Measurements from ENCODE around the gene FOXO6. TPM values are rescaled to one million over a fixed set of nuclear protein-coding genes. Genes with fewer than 3 reads are reported as not detected.

FOXO6 gene
- total RNA-seq, 1 donor from 2014 or later: 2.1 TPM

GRCh38 chr1:41409825-41410224 is 48.6 kb downstream of the FOXO6 start:
- no peak for DNase-seq
- no peak overlapping the region for H3K27ac ChIP-seq (replicated peaks)
- H3K4me3 ChIP-seq: no peak overlapping the region
- peaks cover 52% of the 10 kb centered on the region for H3K27me3 ChIP-seq (ENCODE audit: low read depth)
- no peaks in the 10 kb centered on the region for H3K36me3 ChIP-seq
- intact Hi-C loops (cut with micrococcal nuclease): no loop called here
- peaks cover 8% of the 10 kb centered on the region for H3K4me1 ChIP-seq
- TF ChIP-seq CTCF (IDR thresholded peaks at IDR 0.05; ENCODE audit: borderline replicate concordance): no peak
- H3K9me3 ChIP-seq (replicated peaks): no peaks in the 10 kb centered on the region

- Histone ChIP-seq H3K27ac (replicated peaks) (no peak overlapping the region), H3K9me3 (replicated peaks) (no peaks in the 10 kb centered on the region), H3K4me1 (peaks cover 7% of the 10 kb centered on the region), H3K36me3 (no peaks in the 10 kb centered on the region), H3K4me3 (no peak overlapping the region), H3K27me3 (ENCODE audit: low read depth) (peaks cover 49% of the 10 kb centered on the region)
- DNase-seq: no peak
- TF ChIP-seq CTCF (IDR thresholded peaks at IDR 0.05; ENCODE audit: borderline replicate concordance): no peak
- intact Hi-C loops (cut with micrococcal nuclease): no loop called here
Observed at GRCh38 chr1:41410462-41410861, 49.2 kb downstream of the FOXO6 start.

GRCh38 chr1:41411229-41411628 is 50.0 kb downstream of the FOXO6 start:
- Histone ChIP-seq H3K9me3 (replicated peaks) (no peaks in the 10 kb centered on the region), H3K27me3 (ENCODE audit: low read depth) (peaks cover 46% of the 10 kb centered on the region), H3K36me3 (no peaks in the 10 kb centered on the region), H3K27ac (replicated peaks) (no peak overlapping the region), H3K4me3 (no peak overlapping the region), H3K4me1 (peaks cover 7% of the 10 kb centered on the region)
- DNase-seq: no peak
- no peak for TF ChIP-seq CTCF (IDR thresholded peaks at IDR 0.05; ENCODE audit: borderline replicate concordance)
- intact Hi-C loops (cut with micrococcal nuclease): no loop called here

- H3K27me3 ChIP-seq (ENCODE audit: low read depth): peaks cover 36% of the 10 kb centered on the region
- H3K4me3 ChIP-seq: no peak overlapping the region
- intact Hi-C loops (cut with micrococcal nuclease): no loop called here
- H3K9me3 ChIP-seq (replicated peaks): no peaks in the 10 kb centered on the region
- no peak overlapping the region for H3K27ac ChIP-seq (replicated peaks)
- H3K4me1 ChIP-seq: peaks cover 7% of the 10 kb centered on the region
- no peak for DNase-seq
- H3K36me3 ChIP-seq: no peaks in the 10 kb centered on the region
- TF ChIP-seq CTCF (IDR thresholded peaks at IDR 0.05; ENCODE audit: borderline replicate concordance): peak; percentile 13
Observed at GRCh38 chr1:41412748-41413147, 51.5 kb downstream of the FOXO6 start.

GRCh38 chr1:41413748-41414281 is 52.6 kb downstream of the FOXO6 start:
- H3K36me3 ChIP-seq: no peaks in the 10 kb centered on the region
- H3K4me1 ChIP-seq: peaks cover 15% of the 10 kb centered on the region
- peaks cover 26% of the 10 kb centered on the region for H3K27me3 ChIP-seq (ENCODE audit: low read depth)
- H3K9me3 ChIP-seq (replicated peaks): no peaks in the 10 kb centered on the region
- H3K4me3 ChIP-seq: no peak overlapping the region
- intact Hi-C loops (cut with micrococcal nuclease): no loop called here
- no peak for DNase-seq
- no peak for TF ChIP-seq CTCF (IDR thresholded peaks at IDR 0.05; ENCODE audit: borderline replicate concordance)
- H3K27ac ChIP-seq (replicated peaks): no peak overlapping the region
